Measurements from ENCODE around the gene EPHX1.

EPHX1 gene

DNA sequence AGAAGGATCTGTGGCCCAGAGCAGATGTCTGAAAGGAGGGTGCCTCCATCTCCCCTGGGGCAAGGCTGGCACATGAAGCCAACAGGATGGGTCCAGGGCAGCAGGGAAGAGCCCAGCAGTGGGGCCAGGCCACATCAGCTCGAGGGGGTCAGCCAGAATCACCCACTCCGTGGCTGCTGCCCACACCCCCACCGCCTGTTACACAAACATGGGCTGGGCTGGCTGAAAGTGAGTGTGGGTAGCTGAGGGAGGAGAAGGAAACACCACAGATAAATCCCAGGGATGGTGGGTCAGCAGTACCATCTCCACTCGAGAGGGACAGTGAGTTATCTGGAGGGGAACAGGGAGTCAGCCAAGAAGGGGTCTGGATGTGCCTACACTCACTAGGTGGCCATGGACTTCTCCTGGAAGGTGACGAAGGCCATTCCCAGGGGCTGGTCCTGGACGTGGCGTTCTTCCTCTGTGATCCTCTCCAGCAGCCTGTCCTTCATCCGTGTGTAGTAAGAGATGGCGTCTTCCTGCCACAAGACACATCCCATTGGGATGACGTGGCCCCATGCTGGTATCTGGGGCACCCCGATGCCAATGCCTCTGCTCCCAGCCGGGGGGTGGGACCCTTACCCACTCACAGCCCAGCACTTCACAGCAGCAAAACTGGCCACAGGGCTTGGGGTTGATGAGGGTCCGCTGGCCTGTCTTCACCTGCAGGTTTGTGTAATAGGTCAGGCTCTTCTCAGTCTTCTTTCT lies 52.1 kb downstream of the EPHX1 start:
- DNase-seq (ENCODE audit: low spot score) = no peak

DNA sequence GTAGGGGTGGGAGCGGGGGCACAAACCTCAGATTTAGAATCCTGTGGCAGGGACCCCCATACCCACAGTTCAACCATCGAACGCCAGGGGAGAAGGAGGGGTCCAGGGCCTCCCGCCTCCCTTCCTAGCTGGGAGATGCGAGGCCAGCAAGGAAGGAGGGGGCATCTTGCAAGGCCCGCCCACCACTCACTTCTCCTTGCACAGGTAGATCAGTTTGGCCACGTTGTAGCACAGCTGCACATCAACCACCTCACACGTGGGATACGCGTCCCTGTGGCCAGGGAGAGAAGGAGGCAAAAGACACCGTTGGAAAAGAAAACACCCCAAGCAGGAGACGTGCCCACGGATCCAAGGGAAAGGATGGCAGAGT lies 52.6 kb downstream of the EPHX1 start:
- DNase-seq (ENCODE audit: low spot score) = no peak

DNA sequence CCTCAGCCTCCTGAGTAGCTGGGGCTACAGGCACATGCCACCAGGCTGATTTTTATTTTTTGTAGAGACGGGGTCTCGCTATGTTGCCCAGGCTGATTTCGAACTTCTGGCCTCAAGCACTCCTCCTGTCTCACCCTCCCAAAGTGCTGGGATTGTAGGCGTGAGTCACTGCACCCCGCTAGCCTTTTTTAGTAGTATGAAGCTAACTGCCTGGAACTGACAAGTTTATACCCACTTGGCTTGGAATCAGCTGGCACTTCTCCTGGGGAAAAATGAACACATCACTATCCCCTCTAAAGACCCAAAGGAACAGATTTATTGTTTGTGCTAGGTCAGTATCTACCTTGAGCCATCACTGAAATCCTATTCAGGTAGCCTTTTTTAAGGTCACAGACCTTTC lies 53.2 kb downstream of the EPHX1 start:
- no peak for DNase-seq (ENCODE audit: low spot score)

DNA sequence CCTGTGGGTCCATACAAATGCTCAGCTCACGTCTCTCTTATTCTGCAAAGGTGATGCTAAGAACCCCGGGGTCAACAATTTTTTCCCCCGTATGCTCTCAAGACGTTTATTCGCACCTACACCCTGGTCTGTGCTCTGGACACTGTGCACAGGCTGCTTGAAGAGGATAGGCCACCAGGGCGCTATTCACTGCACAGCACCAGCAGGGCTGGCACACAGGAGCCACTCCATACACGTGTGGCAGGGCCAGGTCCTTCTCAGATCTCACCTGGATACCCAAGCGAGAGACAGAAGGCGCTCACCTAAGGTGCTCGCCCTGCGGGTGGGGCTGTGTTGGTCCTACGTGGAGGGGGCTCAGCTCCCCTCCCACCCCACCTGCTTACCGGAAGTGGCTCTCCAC lies 55.6 kb downstream of the EPHX1 start:
- DNase-seq (ENCODE audit: low spot score) = no peak

DNA sequence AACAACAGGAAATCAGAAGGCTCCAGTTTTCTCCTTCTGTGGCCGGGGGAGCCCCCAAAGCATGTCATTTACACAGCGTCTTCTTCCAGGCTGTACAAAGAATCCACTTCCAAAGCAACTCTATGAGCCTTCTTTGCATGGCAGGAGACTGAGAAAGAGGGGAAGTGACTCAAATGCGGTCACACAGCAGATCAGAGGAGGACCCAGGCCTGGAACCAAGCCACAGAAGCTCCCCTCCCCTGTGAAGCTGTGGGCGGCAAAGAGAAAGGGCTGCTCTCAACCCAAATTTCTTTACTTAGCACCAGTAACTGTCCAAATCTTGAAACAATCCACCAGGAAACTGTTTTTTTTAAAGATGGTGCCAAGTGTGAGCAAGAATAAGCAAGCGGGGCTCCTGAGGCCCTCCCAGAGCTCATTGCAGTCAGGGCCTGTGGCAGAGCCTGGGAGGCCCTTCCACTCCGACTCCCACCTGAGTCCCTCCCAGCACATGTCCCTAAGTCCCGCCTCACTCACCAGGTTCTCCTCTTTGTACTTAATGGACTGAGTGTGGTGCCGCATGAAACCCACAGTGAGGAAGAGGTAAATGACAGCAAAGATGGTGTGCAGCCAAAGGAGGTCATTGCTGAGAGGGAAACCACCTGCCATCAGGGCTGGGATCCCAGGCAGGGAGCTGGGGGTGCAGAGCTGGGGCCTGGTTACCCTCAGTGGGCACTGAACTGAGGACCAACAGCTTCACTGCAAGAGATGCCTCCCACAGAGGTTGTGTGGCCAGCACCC lies 56.3 kb downstream of the EPHX1 start:
- DNase-seq (ENCODE audit: low spot score) = no peak

DNA sequence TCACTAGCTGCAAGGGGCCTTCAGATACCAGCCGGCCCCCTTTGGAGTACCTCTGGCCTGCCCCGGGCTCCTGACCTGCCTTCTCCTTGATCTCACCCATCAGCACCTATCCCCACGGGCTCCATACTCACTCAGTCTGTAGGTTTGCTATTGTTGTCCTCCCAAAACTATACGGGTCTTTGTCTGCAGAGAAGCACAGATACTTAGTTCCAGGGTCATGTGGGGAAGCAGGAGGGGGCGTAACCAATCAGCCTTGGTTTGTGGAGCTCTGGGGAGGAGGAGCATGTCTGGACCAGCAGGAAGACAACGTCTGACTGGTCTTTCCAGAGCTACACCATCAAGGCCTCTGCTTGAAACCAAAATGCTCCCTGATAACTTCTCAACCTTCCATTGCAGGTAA lies 57.1 kb downstream of the EPHX1 start:
- no peak for DNase-seq (ENCODE audit: low spot score)

DNA sequence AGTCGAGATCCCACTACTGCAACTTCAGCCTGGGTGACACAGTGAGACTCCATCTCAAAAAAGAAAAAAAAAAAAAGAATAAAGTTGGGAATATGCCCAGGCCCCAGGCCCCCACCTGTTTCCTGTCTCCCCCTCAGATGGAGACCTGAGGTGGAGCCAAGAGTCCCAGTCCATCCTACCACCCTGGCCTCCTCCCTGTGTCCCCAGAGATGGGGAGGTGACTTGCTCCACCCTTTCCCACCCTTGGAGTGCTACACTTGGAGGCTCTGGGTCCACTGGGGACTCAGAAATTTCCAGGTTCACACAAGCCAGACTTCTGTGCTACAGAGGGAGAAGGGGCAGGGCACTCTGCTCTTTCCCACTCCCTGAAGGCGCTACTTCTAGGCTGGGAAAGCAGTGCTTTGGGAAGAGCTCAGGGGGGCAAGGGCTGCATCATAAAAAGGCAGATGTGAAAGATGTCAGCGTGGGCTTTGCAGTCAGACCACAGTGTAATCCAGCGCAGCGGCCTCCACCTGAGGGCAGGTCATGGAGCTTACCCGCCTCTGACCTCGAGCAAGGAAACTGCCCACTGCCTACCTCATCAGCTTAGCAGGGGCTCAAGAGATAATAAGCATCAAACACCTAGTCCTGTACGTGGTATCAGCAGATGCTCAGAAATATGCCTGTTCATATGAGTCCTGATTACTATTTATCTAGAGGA lies 58.9 kb downstream of the EPHX1 start:
- no peak for DNase-seq (ENCODE audit: low spot score)

DNA sequence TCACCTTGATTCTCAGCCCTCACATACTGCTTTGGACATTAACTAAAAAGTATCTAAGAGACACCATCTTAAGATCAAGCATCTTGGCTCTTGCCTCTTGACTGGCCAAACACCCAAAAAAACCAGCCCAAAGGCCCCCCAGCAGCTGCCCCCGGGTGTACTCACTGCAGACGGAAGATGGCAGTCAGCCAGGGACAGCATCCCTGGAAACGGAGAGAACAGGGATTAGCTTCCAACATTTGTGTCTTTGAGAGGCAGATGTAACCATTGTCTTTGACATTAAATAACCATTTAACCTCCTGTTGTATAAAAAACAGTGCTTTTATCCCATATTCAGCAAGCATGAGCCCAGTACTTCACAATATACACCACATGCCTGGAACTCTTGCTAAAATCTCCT lies 61.0 kb downstream of the EPHX1 start:
- no peak for DNase-seq (ENCODE audit: low spot score)

DNA sequence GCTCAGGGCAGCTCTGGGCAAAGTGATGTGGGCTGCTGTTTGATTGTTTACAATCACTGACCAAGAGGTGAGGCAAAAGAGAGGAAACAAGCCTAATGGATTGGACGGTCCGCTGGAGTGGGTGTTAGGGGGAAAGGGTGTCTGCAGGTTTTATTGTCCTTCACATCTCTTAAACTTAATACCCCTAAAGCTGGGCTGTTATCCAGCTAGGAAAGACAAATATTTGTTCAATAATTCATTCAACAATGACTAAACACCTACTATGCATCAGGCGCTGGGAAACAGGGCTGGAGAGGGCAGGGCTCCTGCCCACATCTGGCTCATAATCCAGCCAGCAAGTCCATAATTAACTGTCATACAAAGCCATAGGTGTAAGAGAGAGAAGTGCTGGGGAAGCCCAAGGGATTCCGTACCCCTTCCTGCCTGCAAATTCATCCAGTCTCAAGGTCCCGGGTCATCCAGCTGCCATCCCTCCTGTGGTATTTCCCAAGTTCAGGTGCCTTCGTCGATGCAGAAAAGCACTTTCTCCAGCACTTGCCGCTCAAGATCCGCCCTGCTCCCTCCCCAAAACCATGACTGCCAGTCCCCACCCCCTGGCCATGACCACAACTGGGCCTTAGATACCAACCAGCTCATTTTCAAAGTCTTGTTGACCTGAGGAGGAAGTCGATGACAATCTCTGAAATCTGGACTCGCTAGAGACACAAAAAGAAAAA lies 61.6 kb downstream of the EPHX1 start:
- DNase-seq (ENCODE audit: low spot score) = no peak

DNA sequence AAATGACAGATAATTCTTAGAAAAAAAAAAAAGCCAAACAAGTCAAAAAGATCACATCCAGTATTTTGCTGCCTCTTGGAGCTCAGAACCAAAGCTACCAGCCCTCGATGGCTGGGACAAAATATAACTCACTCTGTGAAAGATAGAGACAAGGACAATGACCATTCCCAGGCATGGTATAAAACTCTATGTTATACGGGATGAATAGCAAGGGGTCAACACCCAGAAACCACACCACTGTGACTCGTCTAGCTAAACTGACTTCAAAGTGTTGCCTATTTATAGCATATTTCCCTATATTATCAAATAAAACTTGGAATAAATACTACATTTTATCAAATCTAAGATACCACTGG lies 62.1 kb downstream of the EPHX1 start:
- DNase-seq (ENCODE audit: low spot score) = no peak

DNA sequence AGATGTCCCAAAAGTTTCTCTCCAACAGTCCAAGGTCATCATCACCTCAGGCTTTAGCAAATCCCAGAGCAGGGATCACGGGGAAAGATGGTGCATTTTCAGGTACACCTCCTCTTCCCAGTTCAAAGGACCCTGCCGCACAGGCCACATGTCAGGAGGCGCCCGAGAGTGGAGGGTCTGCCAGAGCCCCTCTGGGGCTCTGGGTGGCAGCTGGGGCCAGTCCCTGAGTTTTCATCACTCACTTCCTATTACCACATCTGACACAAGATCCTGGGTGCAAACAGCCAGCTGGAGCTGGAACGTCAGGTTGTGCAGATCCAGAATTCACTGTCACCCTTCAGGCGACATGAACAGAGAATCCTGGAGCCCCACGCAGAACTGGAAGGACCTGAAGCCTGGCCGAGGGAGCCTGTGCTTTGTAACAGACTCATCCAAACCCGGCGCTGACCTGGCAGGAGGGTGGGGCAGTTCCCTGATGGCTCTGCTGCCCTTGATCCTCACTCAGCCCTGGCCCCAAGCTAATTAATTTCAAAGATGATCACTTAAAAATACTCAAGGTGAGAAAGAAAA lies 63.4 kb downstream of the EPHX1 start:
- no peak for DNase-seq (ENCODE audit: low spot score)

DNA sequence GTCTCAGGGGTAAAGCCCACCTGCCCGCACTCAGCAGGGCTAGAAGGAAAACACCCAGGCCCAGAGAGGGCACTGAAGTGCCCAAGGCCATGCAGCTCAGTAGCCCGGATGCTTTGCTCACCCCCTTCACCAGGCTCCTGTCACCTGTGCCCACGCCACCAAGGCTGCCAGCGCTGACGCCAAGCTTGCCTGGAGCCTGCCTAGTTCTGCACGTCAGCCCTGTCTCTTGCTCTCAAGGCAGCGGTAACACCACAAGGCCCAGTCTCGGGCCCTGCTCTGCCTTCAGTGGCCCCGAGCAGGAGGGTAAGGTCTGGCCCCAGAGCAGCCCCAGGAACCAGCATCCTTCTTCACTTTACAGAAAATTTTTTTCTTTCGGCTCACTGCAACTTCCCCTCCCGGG lies 64.5 kb downstream of the EPHX1 start:
- DNase-seq (ENCODE audit: low spot score) = no peak

DNA sequence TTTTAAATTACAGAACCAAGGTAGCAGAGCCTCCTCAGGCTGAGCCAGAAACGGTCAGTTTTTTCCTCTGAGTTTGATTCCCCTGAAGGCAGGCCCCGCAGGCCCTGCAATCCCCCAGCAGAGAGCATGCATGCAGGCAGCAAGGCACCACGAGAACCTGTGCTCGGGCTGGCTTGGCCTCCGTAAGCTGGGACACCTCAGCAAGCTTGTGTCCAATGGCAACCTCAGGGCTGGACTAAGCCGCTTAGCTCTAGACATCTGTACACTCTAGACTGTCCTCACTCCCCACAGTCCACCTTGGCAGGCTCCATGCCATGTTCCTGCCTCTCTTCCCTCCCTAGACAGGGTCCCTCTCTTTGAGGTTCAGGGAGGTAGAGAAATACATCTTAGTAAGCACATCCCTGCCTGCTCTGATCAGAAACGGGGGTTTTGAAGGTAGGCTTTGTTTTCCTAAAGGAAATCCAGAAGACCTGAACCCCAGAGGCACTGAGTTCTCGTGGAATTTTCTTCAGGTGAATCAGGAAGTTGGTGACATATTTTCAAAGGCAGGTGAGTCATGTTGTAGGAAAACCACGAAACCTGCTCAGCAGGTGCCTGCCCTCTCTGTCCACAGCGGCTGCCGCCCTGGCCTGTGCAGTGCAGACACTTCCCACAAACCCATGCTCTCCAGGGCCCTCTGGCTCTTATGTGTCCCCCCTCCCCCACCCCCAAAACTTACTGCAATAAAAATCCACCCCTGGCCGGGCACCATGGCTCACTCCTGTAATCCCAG lies 65.3 kb downstream of the EPHX1 start:
- no peak for DNase-seq (ENCODE audit: low spot score)

DNA sequence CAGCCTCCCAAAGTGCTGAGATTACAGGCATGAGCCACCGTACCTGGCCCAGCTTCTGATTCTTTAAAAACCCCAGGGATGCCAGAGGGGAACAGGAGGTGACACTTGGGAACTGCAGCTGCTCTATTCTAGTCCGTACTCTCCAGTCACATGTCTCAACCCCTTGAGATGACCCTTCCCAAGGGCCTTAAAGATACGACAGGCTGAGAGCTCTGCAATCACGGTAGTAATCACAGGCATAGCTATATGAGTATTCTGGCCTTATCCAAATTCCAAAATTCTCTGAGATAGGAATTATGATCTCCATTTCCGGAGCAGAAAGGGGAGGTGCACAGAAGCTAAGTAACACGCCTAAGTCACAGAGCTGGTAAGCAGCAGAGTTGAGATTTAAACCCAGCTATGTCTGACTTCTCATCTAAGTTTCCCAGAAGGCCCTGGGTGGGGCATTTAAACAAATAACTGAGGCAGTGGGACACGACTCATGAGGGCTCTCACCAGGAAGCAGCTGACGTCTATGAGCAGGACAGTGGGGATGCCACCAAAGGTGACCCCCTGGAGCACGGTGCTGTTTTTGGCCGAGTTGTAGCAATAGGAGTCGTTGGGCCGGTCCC lies 67.1 kb downstream of the EPHX1 start:
- DNase-seq (ENCODE audit: low spot score) = no peak

DNA sequence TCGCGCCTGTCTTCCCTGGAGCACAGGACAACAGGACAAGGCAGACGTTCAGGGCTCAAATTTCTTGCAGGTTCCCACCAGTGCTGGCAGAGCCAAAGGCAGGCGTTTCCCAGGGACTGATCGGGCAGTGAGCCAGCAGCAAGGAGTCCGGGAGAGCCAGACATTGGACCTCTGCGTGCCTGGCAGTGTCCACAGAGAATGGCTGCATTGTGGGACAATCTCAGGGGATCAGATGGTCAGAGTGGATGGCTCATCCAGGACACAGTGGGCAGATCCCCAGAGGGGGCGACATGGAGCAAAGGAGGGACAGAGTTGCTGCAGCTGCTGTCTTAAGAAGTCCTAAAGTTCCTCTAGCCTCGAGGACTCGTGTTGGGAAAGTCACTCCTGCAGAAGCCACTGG lies 67.7 kb downstream of the EPHX1 start:
- DNase-seq (ENCODE audit: low spot score) = peak; percentile 56

DNA sequence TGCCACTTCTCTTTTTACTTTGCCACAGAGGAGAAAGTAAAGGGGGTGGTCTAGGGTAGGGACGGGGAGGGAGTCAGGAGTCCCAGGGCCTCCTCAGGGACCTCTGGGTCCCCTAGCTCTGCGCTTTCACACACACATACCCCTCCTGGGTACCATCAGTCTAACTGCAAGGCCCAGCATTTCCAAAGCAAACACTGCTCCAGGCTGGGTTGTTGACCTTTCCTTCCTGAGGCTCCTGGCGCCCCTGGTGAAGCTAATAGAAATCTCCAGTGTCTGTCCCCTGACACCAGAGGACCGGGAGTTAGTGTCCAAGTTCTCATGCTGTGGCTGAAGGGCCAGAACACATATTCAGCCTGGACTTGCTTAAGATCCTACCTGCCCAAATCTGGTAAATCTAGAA lies 68.4 kb downstream of the EPHX1 start:
- no peak for DNase-seq (ENCODE audit: low spot score)

DNA sequence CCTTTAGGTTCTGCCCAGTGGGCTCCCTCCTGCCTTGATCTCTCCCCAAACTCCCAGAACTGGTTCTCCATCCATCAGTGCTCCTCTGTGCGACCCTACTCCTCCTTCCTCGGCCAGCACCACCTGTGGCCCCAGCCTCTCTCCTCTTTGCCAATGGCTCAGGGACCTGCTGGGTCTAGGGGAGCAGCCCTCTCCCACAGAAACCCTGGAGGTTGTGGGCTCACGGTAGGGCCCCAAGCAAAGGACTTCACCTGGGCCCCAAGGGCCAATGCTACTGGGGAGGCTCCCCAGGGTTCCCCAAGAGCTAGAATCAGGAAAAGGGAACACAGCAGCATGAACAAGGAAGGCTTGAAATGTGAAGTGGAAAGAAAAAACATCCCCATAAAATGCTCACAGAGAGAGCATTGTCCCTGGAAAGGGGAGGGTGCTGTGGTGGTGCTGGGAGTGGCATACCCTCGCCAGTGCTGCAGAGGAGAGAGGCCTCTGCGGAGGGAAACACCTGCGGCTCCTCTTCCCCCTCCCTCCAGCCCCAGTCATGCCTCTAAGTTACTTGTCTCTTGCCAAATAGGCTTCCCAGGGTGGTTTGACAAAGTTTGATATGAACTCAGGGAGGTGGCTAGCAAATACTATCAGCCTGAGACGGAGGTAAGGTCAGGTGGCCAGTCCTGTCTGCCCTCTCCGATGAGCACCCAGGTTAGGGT lies 69.7 kb downstream of the EPHX1 start:
- no peak for DNase-seq (ENCODE audit: low spot score)

DNA sequence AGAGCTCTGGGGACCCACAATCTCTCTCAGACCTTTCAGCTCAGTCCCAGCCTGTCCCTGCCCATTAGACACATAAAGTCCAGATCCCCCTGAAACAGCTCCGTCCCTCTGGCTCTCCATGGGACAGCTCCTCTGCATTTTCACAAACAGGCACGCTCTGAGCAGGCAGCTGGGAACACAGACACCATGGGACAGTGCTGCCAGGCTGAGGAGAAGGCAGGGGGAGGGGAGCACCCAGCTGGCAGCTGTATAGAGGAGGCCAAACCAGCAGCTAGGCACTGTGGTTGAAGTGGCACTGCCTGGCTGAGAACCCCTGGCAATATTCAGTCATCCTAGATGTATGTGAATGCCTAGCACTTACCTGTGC lies 70.3 kb downstream of the EPHX1 start:
- no peak for DNase-seq (ENCODE audit: low spot score)

DNA sequence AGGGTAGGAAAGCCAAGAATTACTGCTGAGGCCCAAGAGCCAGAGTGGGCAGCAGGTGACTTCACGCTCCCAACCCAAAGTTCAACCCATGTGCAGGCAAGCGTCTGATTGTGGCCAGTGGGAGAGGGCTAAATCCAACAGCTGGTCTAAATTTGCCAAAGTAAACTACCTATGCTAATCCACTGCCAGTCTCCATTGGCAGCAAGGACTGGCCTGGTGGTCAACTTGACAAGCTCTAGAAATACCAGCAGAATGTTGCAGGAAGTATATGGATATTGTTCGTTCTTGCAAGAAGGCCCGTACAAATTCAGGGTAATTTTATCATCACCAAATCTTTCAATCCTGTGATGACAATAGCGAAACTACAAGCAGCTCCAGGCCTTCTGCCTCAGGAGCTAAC lies 70.7 kb downstream of the EPHX1 start:
- no peak for DNase-seq (ENCODE audit: low spot score)

Measured in cerebellar cortex (tissue), 1 donor.